Body of pancreas (tissue), 4 donors: ENCODE results near the gene TBCE.

Experiments used
- CTCF ChIP-seq, 7 experiments: fragments of 450-650 bp in 4 of 7; fragments of 200-600 bp in 3 of 7; sonication (generic) in 3 of 7; IDR thresholded peaks; one replicate each; pipeline ENCODE4 v1.5.1; 2016 to 2019; ENCODE audit warnings: antibody characterized with exemption in 7 of 7
- POLR2A ChIP-seq, 3 donors: fragments of 450-650 bp; IDR thresholded peaks; one replicate each; pipeline ENCODE4 v1.6.1; 2016; ENCODE audit warnings: antibody characterized with exemption in 3 of 3, mild to moderate bottlenecking in 2 of 3

- TF ChIP-seq CTCF (IDR thresholded peaks at IDR 0.05) (no peak), POLR2A (IDR thresholded peaks at IDR 0.05) (no peak)
These were observed 127.3 kb downstream of the TBCE start for GRCh38 chr1:235494531-235494930.
